Measurements from ENCODE around the gene ZNRD2.
A peak's percentile ranks its signal among the peaks of the same experiment; 100 is the strongest.

- TF ChIP-seq CTCF (conservative IDR thresholded peaks at IDR 0.05; ENCODE audit: low read depth, low read length), result peak; percentile 72
- no peak for TF ChIP-seq EZH2 (IDR thresholded peaks at IDR 0.05; ENCODE audit: low read length, unreplicated experiment)
These were observed 18.5 kb upstream of the ZNRD2 start for GRCh38 chr11:65551572-65552387.
